Heart left ventricle (tissue), 13 donors: Measurements from ENCODE around the gene DENND1C.

Experiments
- POLR2A ChIP-seq, 2 donors: fragments of 450-650 bp; IDR thresholded peaks; one replicate each; pipeline ENCODE4 v1.6.1; 2017; ENCODE audit warnings: antibody characterized with exemption in 2 of 2, mild to moderate bottlenecking in 2 of 2, moderate library complexity in 2 of 2
- TF ChIP-seq, protein P1 (sequence below), 12 donors: fragments of 200-600 bp; sonication (generic) in 4 of 12; IDR thresholded peaks; one replicate each; pipeline versions ENCODE4 v1.5.0 to v1.8.0; 2018 to 2022; ENCODE audit warnings: antibody characterized with exemption in 12 of 12, mild to moderate bottlenecking in 5 of 12
- donor health status: ischemic (EF 13 %, LVEDD 7.1; RV severe dilation, severe dysfunction).
- donor health status: DM: no; HTN: yes; CAD: no.
- donor health status: DM: no; HTN: no; CAD: no.
- donor health status: ischemic (EF 25% LVEDD 6.9; RV normal size, moderate dysfunction).
- donor health status: ischemic (EF 25% LVEDD 5.7; RV mildly dilated, moderate dysfunction).
- donor health status: ischemic (EF 35%, LVEDD 5.7; RV mildly dilated, moderate dysfunction).
- donor health status: nonischemic (EF 11% LVEDD 7.7; RV severe dilation, severe dysfunction).
- donor health status: DM: yes; HTN: yes; CAD: no.
- donor health status: PGD.
- donor health status: ischemic (EF 29% LVEDD 5.4; RV normal size, mild dysfunction).
- donor health status: nonischemic (EF 23%, LVEDD 6.1; RV moderate dilation, normal function).

DNA sequence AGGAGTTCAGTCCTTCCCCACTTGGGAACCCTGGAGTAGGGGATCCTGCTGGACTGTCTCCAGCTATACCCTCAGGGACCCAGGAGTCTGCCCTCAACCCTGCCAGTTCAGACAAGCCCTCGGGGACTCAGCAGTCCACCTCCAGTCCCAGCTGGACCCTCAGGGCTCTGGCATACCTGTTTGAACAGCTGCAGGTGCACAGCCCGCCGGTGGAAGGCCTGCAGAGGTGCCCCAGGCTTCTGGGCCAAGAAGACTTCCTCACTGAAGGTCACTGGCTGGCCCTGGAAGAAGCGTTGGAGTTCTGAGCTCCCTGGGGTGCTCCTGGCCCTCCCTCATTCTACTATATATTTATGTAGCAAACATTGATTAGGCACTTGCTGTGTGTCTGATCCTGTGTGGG lies 8.9 kb downstream of the DENND1C start:
- no peak for TF ChIP-seq POLR2A (IDR thresholded peaks at IDR 0.05)
- TF ChIP-seq, protein P1, sequence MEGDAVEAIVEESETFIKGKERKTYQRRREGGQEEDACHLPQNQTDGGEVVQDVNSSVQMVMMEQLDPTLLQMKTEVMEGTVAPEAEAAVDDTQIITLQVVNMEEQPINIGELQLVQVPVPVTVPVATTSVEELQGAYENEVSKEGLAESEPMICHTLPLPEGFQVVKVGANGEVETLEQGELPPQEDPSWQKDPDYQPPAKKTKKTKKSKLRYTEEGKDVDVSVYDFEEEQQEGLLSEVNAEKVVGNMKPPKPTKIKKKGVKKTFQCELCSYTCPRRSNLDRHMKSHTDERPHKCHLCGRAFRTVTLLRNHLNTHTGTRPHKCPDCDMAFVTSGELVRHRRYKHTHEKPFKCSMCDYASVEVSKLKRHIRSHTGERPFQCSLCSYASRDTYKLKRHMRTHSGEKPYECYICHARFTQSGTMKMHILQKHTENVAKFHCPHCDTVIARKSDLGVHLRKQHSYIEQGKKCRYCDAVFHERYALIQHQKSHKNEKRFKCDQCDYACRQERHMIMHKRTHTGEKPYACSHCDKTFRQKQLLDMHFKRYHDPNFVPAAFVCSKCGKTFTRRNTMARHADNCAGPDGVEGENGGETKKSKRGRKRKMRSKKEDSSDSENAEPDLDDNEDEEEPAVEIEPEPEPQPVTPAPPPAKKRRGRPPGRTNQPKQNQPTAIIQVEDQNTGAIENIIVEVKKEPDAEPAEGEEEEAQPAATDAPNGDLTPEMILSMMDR (IDR thresholded peaks at IDR 0.05): no peak
